DMS53 (cell line): ENCODE data around the gene CUBN.

Experiments
- DNase-seq: peaks from one replicate; lab custom pipeline; 2025; lab: John Stamatoyannopoulos, UW

The CUBN gene

DNA sequence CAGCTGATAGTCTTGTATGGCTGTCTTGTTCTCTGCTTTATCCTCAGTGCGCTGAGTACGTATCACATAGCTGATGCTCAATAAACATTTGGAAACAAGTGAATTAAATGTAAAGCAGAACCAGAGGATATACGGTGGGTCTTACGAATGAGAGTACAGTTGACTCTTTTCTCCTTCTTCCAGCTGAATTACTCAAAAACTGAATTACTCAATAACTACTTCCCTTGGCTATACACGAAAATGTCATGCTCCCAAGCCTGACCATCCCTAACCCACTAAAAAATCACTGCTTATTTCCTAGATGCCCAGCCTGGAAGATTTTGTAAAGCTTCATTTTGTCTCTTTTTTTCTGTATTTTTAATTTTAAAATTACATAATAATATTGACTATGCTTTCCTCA lies 309.2 kb downstream of the CUBN start:
- DNase-seq: no peak

DNA sequence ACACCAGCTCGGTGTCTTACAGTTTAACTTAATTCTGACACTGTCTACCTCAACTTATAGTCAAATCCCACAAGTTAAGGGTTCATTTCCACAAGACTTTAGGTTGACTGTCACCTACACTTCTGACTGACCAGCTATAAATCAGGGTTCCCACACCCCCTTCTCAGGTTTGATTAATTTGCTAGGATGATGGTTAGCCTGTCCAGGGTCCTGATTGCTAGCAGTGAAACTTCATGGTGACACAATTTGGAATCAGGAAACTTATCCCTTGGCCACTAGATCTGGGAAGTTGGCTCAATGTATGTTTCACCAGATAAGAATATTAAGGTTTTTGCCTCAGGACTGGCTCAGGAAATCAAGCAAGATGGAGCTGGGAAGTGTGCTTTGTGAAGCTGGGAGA lies 309.6 kb downstream of the CUBN start:
- DNase-seq: no peak

DNA sequence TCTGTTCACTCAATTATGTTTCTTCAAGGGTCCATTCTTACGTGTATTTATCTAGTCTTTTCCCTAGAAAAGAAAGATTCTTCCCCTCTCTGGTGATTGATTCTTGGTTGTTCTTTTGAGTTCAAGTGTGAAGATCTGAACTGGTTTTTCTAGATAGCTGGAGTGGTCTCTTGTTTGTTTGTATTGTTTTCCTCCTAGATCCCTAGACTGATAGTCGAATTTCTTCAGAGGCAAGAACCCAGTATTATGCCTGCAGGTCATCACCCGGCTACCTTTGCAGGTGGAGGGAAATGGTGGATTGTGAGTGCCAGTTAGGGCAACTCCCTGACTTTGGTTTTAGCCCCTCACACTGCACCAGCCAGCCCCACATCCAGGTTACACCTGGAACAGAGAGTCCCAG lies 310.2 kb downstream of the CUBN start:
- no peak for DNase-seq

DNA sequence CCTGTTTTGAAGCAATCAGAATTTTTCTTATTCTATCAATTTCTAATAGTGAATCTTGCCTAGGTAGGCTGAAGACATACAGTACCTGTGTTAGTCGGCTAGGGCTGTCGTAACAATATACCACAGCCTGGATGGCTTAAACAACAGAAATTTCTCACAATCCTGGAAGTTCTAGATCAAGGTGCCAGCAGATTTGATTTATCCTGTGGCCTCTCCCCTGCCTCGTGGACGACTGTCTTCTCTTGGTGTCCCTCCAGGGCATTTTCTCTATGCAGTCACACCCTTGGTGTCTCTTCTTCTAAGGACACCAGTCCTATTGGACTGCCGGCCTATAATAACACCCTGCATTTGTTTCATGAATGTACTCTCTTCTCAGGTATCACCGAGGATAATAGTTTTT lies 310.6 kb downstream of the CUBN start:
- no peak for DNase-seq

DNA sequence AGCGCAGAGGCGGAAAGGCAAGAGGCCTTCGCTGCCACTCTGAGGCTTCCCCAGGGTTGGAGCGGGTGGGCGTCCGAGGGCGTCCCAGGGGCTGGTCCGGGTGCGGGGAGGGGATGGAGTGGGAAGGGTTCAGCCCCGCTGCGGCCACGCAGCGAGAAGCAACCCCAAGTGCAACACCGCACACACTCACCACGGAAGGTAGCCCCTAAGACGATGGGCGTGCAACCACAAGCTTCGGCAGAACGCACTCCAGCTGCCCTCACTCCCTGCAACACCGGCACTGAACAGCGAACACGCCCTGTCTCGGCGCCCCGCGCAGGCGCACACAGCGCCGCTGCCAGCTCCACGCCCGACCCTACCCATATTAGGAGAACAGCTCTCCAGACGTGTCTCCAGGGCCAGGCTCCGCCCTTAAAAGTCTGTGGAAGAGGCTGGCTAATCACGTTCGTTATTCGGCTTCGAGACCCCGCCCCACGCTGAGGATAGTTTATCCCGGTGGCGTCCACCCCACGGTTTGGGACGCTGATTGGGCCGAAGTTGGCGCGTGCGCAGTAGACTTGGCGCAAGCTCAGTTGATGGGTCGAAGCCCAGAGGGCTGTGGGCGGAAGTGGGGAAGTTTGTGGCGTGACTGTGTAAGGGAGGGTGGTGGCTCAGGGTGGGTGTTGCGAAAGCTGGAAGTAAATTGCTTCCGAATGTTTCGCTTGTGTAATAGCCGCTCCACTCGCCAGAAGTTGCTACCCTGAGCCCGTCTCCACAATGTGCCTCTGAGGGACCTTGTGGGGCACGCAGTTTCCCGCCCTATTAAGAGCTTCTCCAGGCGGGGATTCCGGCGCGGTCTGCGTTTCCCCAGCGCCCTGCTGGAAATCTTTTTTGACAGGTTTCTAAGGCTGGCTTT lies 312.2 kb downstream of the CUBN start, which contains the start of gene RSU1:
Gene RSU1 (minus strand): TSS at position 300 of the 895 bp plus-strand sequence. CDS start 343 bp downstream, outside the sequence.
- DNase-seq: peak; percentile 100

DNA sequence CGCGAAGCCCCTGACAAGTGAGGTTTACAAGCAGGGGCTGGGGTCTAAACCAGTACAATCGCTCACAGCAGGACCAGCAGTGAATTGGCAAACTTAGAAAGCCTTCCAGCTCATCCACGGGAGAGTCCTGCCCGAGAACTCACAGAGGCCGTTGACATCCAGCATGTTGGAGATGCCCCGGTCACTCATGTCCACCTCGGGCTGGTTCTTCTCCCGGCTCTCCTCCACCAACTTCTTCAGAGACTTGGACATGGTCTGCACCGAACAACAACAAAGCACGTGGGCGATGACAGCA lies 312.8 kb downstream of the CUBN start:
- DNase-seq: no peak

DNA sequence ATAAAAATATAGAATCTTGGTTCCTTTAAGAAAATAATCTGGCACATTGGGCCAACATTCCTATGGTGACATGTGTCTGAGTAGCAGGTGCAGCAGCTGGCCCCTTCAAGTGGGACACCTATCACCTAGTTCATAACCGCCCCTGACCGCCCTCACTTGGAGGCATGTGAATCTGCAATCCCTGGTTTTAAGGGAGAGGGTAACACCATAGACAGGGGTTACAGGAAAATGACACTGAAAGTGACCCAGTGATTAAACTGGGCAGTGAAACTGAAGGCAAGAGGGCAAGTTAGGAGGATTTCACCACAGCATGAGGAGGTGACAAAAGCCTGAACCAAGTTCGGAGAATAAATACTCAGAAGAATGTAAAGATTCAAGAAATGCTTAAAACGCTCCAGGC lies 313.4 kb downstream of the CUBN start:
- peak; percentile 45 for DNase-seq

DNA sequence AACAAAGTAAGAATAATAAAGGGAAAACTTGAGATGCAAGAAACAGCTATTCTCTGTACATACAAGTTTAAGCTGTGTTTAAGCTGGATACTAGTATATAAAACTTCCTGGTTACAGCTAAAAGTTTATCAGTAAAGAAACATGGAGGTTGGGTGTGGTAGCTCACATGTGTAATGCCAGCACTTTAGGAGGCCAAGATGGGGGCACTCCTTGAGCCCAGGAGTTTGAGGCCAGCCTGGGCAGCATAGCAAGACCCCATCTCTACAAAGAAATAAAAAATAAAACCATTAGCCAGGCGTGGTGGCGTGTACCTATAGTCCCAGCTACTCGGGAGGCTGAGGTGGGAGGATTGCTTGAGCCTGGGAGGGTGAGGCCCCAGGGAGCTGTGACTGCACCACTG lies 315.6 kb downstream of the CUBN start:
- DNase-seq: no peak

DNA sequence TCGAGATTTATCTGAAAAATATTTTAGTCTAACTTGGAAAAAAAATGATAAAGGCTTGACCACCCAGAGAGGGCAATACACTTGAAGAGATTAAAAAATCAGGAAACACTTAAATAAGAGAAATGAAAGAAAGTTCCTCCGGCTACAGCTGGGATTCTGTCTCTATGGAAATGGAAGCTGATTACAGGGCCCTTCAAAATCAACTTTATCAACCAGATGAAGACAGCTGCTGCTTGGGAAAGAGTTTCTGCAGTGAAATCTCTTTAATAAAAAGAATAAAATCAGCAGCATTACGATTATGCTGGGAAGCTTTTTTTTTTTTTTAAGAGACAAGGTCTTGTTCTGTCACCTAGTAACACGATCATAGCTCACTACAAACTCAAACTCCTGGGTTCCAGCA lies 316.9 kb downstream of the CUBN start:
- no peak for DNase-seq

DNA sequence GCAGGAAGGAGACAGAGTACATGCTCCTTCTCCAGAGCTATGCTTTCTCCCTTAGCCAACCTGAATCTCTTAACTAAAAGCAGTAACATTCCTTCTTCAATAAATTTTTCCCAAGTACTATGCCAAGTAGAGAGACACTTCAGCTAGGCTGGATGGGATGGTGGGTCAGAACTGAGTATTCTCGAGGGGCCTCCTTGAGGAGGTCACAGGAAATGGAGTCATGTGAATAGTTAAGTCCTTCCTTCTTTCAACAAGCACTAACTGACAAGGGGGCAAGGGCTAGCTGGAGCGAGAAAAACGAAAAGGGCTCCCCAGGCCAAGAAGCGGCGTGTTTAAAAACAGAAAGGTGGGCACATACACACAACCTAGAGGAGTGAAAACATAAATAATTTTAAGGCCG lies 317.8 kb downstream of the CUBN start:
- no peak for DNase-seq

DNA sequence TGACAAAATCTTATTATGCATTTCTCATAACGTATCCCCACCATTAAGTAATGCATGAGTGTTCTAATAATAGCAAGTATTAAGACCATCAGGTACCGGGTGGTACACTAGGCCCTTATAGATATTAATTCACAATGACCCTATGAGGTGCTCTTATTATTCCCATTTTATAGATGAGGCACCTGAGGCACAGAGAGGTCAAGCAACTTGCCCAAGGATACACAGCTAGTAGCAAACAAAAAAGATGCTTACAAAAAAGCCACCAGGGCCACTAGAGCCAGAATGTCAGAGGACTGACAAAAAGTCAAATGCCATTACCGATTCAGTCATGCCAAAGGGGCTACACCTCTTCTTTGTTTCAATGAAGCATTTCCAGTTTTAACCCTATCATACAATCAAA lies 318.3 kb downstream of the CUBN start:
- DNase-seq: no peak

DNA sequence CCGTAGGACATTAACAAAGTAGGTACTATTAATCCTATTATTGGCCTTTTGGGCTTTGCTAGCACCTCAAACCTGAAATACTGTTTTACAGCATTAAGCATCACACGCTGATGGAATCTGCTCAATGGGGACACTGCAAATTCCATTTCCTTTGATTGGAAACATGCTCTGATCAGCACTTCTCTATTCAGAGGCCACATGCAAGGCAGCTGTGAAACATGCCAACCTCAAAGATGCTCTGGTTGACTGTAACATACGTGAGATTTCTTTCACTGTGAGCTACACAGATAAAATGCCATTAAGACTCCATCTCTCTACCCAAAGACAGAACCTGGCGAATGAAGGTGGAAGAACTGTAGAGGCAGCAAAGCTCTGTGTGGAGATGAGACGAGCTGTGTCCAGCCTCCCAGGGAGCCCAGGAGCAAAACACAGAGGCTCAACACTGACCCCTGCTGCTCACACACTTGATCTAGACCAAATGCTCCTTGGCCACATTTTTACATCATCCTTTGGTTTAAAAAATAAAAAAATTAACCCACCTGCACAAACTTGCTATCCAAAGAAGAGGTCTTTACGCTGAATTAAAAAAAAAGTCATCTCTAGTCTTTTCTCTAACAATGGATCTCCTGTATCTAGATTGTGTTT lies 320.4 kb downstream of the CUBN start:
- peak; percentile 71 for DNase-seq

DNA sequence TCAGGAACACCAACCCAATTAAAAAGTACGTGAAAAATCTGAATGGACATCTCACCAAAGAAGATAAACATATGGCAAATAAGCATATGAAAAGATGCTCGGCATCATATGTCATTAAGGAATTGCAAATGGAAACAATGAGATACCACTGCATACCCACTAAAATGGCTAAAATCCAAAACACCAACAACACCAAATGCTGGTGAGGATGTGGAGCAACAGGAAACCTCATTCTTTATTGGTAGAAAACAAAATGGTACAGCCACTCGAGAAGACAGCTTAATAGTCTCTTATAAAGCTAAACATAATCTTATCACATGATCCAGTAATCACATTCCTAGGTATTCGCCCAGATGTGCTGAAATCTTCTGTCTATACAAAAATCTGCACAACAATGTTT lies 325.5 kb downstream of the CUBN start:
- DNase-seq: no peak

DNA sequence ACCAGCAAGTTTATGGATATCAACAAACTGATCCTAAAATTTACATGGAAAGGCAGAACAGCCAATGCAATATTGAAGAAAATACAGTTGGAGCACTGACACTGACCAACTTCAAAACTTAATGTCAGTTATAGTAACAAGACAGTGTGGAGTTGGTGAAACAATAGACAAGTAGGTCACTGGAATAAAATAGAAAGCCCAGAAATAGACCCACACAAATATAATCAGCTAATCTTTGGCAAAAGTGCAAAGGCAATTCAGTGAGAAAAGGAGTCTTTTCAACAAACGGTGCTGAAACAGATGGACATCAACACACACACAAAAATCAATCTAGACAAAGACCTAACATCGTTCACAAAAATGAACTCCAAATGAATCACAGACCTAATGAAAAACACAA lies 326.1 kb downstream of the CUBN start:
- no peak for DNase-seq

DNA sequence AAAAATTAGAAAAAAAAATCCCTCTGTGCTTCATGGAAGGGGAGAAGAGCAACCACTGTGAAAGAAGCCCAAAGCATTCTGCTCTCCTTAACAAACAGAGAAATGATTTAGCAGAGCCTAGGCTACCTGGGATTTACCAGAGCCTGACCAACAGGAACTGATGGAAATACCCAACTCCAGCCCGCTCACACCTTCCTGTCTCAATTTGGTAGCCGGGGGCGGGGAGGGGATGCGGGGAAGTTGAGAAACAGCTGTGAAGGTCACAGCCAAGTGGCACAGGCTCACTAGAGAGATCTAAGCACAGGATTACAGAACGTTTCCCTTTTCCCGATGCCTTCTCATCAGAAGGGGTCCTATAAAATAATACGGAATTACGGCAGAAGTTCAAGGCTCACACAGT lies 330.0 kb downstream of the CUBN start:
- DNase-seq: no peak

DNA sequence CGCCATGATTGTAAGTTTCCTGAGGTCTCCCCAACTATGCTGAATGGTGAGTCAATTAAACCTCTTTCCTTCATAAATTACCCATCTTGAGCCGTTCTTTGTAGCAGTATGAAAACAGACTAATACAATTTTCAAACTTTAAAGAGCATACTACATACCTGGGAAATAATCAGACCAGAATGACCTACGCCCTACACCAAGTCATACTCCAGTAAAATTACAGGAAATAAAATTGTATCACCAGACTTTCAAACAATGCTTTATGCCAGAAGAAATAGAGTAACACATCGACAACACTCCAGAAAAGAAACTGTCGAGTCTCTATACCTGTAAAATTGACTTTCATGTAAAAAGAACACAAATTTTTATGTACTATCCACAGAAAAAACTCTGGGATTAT lies 331.0 kb downstream of the CUBN start:
- DNase-seq: no peak

DNA sequence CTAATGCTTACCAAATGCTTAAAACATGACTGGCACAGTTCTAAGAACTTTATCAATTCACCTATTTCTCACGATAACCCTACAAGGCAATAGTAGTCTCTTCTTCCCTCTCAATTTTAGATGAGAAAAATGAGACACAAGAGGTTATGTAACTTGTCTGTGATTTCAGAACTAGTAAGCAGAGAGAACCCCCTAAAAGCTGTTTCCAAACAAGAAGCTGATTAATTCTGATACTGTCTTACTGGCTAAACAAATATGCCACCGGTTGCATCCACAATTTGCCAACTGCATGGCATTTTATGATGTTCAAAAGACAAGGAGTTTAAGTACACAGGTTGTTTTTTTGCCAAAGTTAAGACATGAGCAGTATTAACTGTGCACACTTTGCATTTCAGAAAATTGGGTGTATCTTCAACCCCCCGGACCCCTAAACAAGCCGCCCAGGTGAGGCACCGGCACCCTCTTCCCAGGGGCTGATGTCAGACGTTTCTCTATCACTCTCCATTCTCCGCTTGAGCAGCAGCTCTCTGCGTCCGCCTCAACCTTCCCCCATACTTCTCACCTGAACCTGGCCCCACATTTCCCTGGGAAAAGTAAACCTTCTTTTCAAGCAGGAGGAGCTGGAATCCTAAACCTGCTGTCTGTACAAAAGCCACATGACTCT lies 334.1 kb downstream of the CUBN start:
- no peak for DNase-seq

DNA sequence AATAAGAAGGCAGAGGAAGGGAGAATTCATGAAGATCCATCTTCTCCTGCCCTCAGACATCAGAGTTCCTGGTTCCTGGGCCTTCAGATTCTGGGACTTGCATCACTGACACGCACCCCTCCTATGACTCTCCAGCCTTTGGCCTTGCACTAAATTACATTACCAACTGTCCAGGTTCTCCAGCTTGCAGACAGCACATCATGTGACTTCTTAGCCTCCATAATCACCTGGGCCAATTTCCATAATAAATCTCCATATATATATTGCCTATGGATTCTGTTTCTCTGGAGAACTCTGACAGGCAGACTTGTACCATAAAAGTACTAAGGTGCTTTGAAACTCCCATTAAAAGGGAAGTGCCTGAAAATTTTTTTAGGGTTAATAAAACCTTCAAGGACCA lies 335.6 kb downstream of the CUBN start:
- no peak for DNase-seq

DNA sequence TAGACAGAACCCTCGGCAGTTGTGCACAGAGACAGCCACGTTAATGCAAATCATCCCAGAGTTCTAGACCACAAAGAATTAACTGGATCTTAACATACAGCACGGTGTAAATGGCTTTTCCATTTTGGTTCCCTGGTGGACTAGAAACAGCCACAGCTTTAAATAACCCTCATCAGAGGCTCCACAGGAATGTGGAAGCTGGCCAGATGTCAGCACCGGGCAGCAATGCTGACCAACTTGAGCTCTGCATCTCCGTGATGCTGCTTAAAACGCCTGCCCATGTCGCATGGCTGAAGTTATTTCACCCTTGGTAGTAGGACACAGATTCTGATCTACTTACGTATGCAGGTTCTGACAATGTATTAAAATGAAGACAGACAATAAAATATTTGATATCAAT lies 336.9 kb downstream of the CUBN start:
- no peak for DNase-seq

DNA sequence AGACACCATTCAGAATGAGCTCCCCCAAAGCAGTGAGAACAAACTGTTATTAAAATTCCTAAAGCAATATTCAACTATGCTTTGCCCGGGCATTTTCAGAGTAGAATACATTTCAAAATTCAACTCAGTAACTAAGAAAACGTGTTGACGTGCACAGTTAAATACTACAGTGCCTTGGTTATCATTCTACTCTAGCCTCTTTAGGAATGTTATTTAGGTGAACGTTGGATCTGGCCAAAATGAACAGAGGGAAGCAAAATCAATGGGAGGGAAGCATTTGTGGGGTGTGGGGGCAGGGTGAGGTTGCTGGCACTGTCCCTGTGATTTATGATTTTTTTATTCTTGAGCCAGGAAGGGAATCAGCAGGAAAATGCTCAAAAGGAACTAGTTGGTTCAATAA lies 339.8 kb downstream of the CUBN start:
- DNase-seq: no peak

DNA sequence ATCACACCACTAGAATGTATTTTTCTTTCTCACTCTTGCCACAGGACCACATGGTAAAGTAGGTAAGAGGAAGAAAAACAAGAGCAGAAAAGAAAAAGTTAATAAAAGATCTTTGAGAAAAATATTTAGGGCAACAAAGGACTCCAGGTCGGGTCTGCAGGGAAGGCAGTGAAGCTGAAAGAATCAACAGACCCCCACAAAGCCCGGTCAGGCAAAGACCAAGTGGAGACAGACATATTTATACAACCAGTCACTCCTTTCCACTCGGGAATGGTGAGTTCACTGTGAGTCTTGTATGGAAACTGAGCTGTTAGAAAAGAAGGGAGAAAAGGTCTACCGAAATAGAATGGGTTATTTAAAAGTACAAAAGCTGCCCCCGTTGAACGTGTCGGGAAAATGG lies 340.4 kb downstream of the CUBN start:
- no peak for DNase-seq

DNA sequence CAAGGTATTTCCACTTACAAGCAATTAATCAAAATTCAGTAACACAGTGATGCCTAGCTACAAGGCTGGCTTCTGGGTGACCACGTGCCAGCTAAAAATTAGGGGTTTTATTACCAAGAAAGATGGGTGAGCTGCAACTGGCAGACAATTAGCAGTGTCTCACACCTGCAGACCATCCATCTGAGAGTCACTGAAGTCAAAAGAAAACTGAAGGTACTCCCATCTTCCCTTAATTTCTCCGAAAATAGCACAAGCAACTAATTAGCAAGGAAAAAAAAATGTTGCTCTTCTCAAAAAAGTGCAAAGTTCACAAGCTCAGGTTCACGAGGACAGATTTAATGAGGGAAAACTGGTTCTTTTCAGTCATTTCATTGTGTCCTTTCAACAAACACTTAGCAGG lies 340.8 kb downstream of the CUBN start:
- no peak for DNase-seq

DNA sequence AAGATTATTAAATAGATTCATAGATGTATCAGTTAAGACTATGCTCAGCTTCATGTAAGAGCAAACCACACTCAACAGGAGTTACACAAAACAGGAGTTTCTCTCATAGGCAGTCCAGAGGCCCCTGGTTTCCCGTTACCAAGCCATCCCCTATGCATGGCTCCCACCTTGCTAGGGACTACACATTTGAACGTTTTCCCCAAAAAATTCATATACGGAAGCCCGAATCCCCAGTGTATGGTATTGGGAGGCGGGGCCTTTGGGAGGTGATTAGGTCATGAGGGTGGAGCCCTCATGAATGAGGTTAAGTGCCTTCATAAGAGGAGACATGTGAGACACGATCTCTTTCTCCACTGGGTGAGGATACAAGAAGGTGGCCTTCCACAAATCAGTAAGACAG lies 341.5 kb downstream of the CUBN start:
- DNase-seq: no peak
